CD14-positive monocyte (primary cell): Measurements from ENCODE around the gene JAM3. TPM values are rescaled to one million over a fixed set of nuclear protein-coding genes. Genes with fewer than 3 reads are reported as not detected.

Experiments used
- DNase-seq, 3 donors: peaks; one replicate each; pipeline ENCODE4 v3.0.0-alpha.2; 2011 to 2022
- H2AFZ ChIP-seq: 2 replicates; pipeline ENCODE4 v1.6.0; 2012; ENCODE audit warnings: mild to moderate bottlenecking, low read depth, low read length, inconsistent platforms; ENCODE audit not compliant: insufficient read depth, poor library complexity, severe bottlenecking
- H3K27ac ChIP-seq, 2 donors: 1 replicate in 1 of 2; 2 replicates in 1 of 2; pipeline ENCODE4 v1.5.1; 2012 to 2013; ENCODE audit warnings: low read length in 2 of 2, control low read depth in 1 of 2, inconsistent platforms in 1 of 2, low read depth in 1 of 2, mild to moderate bottlenecking in 1 of 2
- H3K27me3 ChIP-seq, 2 donors: one replicate each; pipeline versions ENCODE4 v1.6.0 to v1.6.1; 2011 to 2013; ENCODE audit warnings: low read length in 2 of 2; ENCODE audit not compliant: control insufficient read depth in 2 of 2, insufficient read depth in 2 of 2
- H3K36me3 ChIP-seq, 2 donors: replicated peaks in 1 of 2; 1 replicate in 1 of 2; 2 replicates in 1 of 2; pipeline versions ENCODE4 v1.5.1 to v1.6.1; 2012 to 2013; ENCODE audit warnings: low read length in 2 of 2, control low read depth in 1 of 2, inconsistent platforms in 1 of 2, mild to moderate bottlenecking in 1 of 2; ENCODE audit not compliant: insufficient read depth in 2 of 2, control insufficient read depth in 1 of 2
- H3K4me1 ChIP-seq, 2 donors: 1 replicate in 1 of 2; 2 replicates in 1 of 2; pipeline versions ENCODE4 v1.5.1 to v1.6.1; 2012 to 2013; ENCODE audit warnings: low read length in 2 of 2, control low read depth in 1 of 2, inconsistent platforms in 1 of 2, mild to moderate bottlenecking in 1 of 2, moderate library complexity in 1 of 2; ENCODE audit not compliant: insufficient read depth in 2 of 2, control insufficient read depth in 1 of 2
- H3K4me2 ChIP-seq: replicated peaks from 2 replicates; pipeline ENCODE3; 2012; ENCODE audit warnings: low read length, moderate library complexity, mild to moderate bottlenecking; ENCODE audit not compliant: poor library complexity, severe bottlenecking; ENCODE audit errors: extremely low read depth
- H3K4me3 ChIP-seq, 3 experiments: fragments of 200-600 bp in 1 of 3; sonication (generic) in 1 of 3; replicated peaks in 1 of 3; 1 replicate in 2 of 3; 2 replicates in 1 of 3; pipeline ENCODE4 v1.5.1; 2011 to 2013; ENCODE audit warnings: low read length in 3 of 3, mild to moderate bottlenecking in 3 of 3, control low read depth in 2 of 3, low read depth in 2 of 3, inconsistent platforms in 1 of 3, moderate library complexity in 1 of 3
- H3K79me2 ChIP-seq: 2 replicates; pipeline ENCODE4 v1.6.0; 2012; ENCODE audit warnings: mild to moderate bottlenecking, control low read depth, inconsistent platforms, low read length, moderate library complexity; ENCODE audit not compliant: insufficient read depth
- H3K9ac ChIP-seq: 2 replicates; pipeline ENCODE4 v1.6.0; 2017; ENCODE audit warnings: low read length, mild to moderate bottlenecking; ENCODE audit not compliant: insufficient read depth, poor library complexity, severe bottlenecking
- H3K9me3 ChIP-seq, 2 donors: replicated peaks in 1 of 2; 1 replicate in 1 of 2; 2 replicates in 1 of 2; pipeline versions ENCODE4 v1.5.1 to v1.6.1; 2012 to 2013; ENCODE audit warnings: low read length in 2 of 2, control low read depth in 1 of 2; ENCODE audit not compliant: control insufficient read depth in 1 of 2, insufficient read depth in 1 of 2
- H4K20me1 ChIP-seq: 2 replicates; pipeline ENCODE4 v1.6.0; 2012; ENCODE audit warnings: mild to moderate bottlenecking, low read length, control low read depth, moderate library complexity; ENCODE audit not compliant: insufficient read depth
- H3K27ac Mint-ChIP-seq, 7 donors: one replicate each; pipeline ENCODE4 v1.8.0; 2020; ENCODE audit warnings: mild to moderate bottlenecking in 7 of 7, mixed read lengths in 7 of 7, moderate library complexity in 6 of 7, inconsistent platforms in 2 of 7
- H3K27me3 Mint-ChIP-seq, 3 donors: one replicate each; pipeline ENCODE4 v1.8.0; 2021 to 2022; ENCODE audit warnings: low read depth in 3 of 3, mild to moderate bottlenecking in 3 of 3, mixed read lengths in 3 of 3, moderate library complexity in 3 of 3, inconsistent platforms in 1 of 3
- H3K36me3 Mint-ChIP-seq, 2 donors: one replicate each; pipeline ENCODE4 v1.8.0; 2020; ENCODE audit warnings: mixed read lengths in 2 of 2, inconsistent platforms in 1 of 2, mild to moderate bottlenecking in 1 of 2
- H3K4me1 Mint-ChIP-seq: one replicate; pipeline ENCODE4 v1.8.0; 2020; ENCODE audit warnings: mild to moderate bottlenecking, mixed read lengths
- H3K4me3 Mint-ChIP-seq, 2 donors: one replicate each; pipeline ENCODE4 v1.8.0; 2020; ENCODE audit warnings: mild to moderate bottlenecking in 2 of 2, mixed read lengths in 2 of 2, moderate library complexity in 1 of 2
- H3K9me3 Mint-ChIP-seq, 7 donors: one replicate each; pipeline ENCODE4 v1.8.0; 2020 to 2022; ENCODE audit warnings: mixed read lengths in 7 of 7, mild to moderate bottlenecking in 6 of 7, moderate library complexity in 6 of 7, inconsistent platforms in 2 of 7
- CTCF ChIP-seq: fragments of 200-600 bp; IDR thresholded peaks from one replicate; pipeline ENCODE4 v1.8.0; 2022; ENCODE audit warnings: antibody characterized with exemption, mild to moderate bottlenecking
- WGBS: methylation state at CpG from one replicate; pipeline ENCODE4 v1.1.5; 2013; ENCODE audit warnings: missing lambda C conversion rate; ENCODE audit not compliant: insufficient coverage; 5-methylcytosine and 5-hydroxymethylcytosine counted together
- intact Hi-C, 2 donors: fragments of 100-400 bp; cut with micrococcal nuclease; formaldehyde crosslinking; loops; one replicate each; pipeline versions ENCODE4 v1.15.0 to v1.15.1; 2023
- polyA plus RNA-seq, 3 donors: library from polyadenylated mRNA; depleted of rRNA in 1 of 3; unstranded in 2 of 3; stranded (reverse) in 1 of 3; fragments of 300-500 nt in 2 of 3; fragments of >200 nt in 1 of 3; fragmentation: Illumina TruSeq in 2 of 3; gene quantifications; 1 replicate in 2 of 3; 2 replicates in 1 of 3; pipeline ENCODE4 v1.2.3, GENCODE V29; 2012 to 2021

JAM3 gene
- polyA plus RNA-seq, 3 donors: 0.03 to 0.25 (median 0.12) TPM

GRCh38 chr11:134025082-134025429, 43.8 kb upstream of the JAM3 start:
- Histone ChIP-seq H3K9me3 (no peaks in the 10 kb centered on the region), H2AFZ (no peak overlapping the region), H4K20me1 (no peaks in the 10 kb centered on the region), H3K4me3 (no peak overlapping the region), H3K27ac (no peak overlapping the region), H3K4me1 (no peaks in the 10 kb centered on the region), H3K79me2 (no peaks in the 10 kb centered on the region), H3K27me3 (no peaks in the 10 kb centered on the region), H3K9ac (no peak overlapping the region), H3K4me2 (no peak overlapping the region), H3K36me3 (no peaks in the 10 kb centered on the region)
- peaks cover 0 to 3% (median 0%) of the 10 kb centered on the region in 7 donors for H3K9me3 Mint-ChIP-seq
- WGBS: 93% methylated on average over 10 of the region's 12 CpGs
- intact Hi-C loops: no loop called here
- no peaks in the 10 kb centered on the region for H3K36me3 Mint-ChIP-seq
- H3K4me3 Mint-ChIP-seq: no peak overlapping the region
- TF ChIP-seq CTCF: no peak
- H3K27ac Mint-ChIP-seq: no peak overlapping the region
- H3K4me1 Mint-ChIP-seq: no peaks in the 10 kb centered on the region
- H3K27me3 Mint-ChIP-seq: peaks cover 7 to 17% (median 10%) of the 10 kb centered on the region in 3 donors
- DNase-seq: no peak

GRCh38 chr11:134026655-134027343, 42.1 kb upstream of the JAM3 start:
- no peaks in the 10 kb centered on the region for H3K9me3 Mint-ChIP-seq
- H3K4me3 ChIP-seq: no peak overlapping the region
- H3K27me3 Mint-ChIP-seq: peaks cover 6 to 17% (median 11%) of the 10 kb centered on the region in 3 donors
- no peak overlapping the region for H2AFZ ChIP-seq
- 35% methylated on average over 11 of the region's 11 CpGs for WGBS
- no peak for TF ChIP-seq CTCF
- H3K9me3 ChIP-seq: no peaks in the 10 kb centered on the region
- H3K4me1 ChIP-seq: no peaks in the 10 kb centered on the region
- H4K20me1 ChIP-seq: no peaks in the 10 kb centered on the region
- H3K36me3 Mint-ChIP-seq: no peaks in the 10 kb centered on the region
- no peaks in the 10 kb centered on the region for H3K27me3 ChIP-seq
- no peak overlapping the region for H3K9ac ChIP-seq
- H3K27ac ChIP-seq: no peak overlapping the region
- DNase-seq: no peak
- H3K79me2 ChIP-seq: no peaks in the 10 kb centered on the region
- no peak overlapping the region for H3K27ac Mint-ChIP-seq
- intact Hi-C loops: no loop called here
- no peaks in the 10 kb centered on the region for H3K4me1 Mint-ChIP-seq
- H3K4me3 Mint-ChIP-seq: no peak overlapping the region
- H3K4me2 ChIP-seq: no peak overlapping the region
- H3K36me3 ChIP-seq: no peaks in the 10 kb centered on the region
